HG03139 (cell line): Measurements from ENCODE around the gene VCY1B.
"Not testable (repeated sequence)": the region's sequence is repeated elsewhere in the genome, so short reads cannot be mapped to it uniquely, and the experiment has no call there.

Source experiments
- ATAC-seq: cut with Tn5 transposase; IDR thresholded peaks from one replicate; pipeline ENCODE4 v1.9.1; 2021; ENCODE audit not compliant: unreplicated experiment

The VCY1B gene

GRCh38 chrY:14055927-14056326, at the start of gene VCY1B:
VCY1B (plus strand) TSS chrY:14056227; CDS start chrY:14056290, 63 bp downstream.
- not testable (repeated sequence) for ATAC-seq

- ATAC-seq = not testable (repeated sequence)
Measured at GRCh38 chrY:14011916-14012315, 44.1 kb upstream of the VCY1B start.

DNA sequence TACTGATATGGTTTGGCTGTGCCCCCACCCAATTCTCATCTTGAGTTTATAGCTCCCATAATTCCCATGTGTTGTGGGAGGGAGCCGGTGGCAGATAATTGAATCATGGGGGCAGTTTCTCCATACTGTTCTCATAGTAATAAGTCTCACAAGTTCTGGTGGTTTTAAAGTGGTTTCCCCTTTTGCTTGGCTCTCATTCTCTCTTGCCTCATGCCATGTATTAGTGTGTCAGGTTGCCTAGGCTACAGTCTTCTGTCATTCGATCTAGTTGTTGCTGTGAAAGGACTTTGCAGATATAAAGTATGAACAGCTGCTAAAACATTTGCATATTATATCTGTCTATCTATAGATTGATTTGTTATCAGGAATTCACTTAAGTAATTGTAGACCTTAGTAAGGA, 25.6 kb upstream of the VCY1B start:
- not testable (repeated sequence) for ATAC-seq

- no peak for ATAC-seq
Measured at GRCh38 chrY:14085877-14086276, 29.9 kb downstream of the VCY1B start.
